B cell (primary cell): ENCODE data around the gene NAA60. TPM values are rescaled to one million over a fixed set of nuclear protein-coding genes. Genes with fewer than 3 reads are reported as not detected.

Experiments
- ATAC-seq: fragments of 200-7000 bp; cut with Tn5 transposase; one replicate; pipeline ENCODE4 v1.10.0; 2021; ENCODE audit warnings: low read depth, mild to moderate bottlenecking, moderate number of reproducible peaks, moderate library complexity
- CTCF ChIA-PET: fragments of 350-600 bp; sonication (Branson Sonifier 250); formaldehyde crosslinking; loops from one replicate; lab custom pipeline; 2021; ENCODE audit warnings: antibody characterized with exemption, inconsistent platforms; lab: Charles Lee
- POLR2A ChIA-PET: fragments of 350-600 bp; sonication (Branson Sonifier 250); formaldehyde crosslinking; loops from one replicate; lab custom pipeline; 2021; ENCODE audit warnings: antibody characterized with exemption; lab: Charles Lee
- DNase-seq: peaks from one replicate; pipeline ENCODE4 v3.0.0; 2013
- H2AFZ ChIP-seq: 2 replicates; pipeline ENCODE4 v1.6.1; 2012; ENCODE audit warnings: mild to moderate bottlenecking, low read depth, low read length; ENCODE audit not compliant: insufficient read depth, poor library complexity, severe bottlenecking
- H3K27ac ChIP-seq, 2 donors: 1 replicate in 1 of 2; 2 replicates in 1 of 2; pipeline ENCODE4 v1.5.1; 2012 to 2013; ENCODE audit warnings: low read length in 2 of 2, mild to moderate bottlenecking in 2 of 2, moderate library complexity in 1 of 2
- H3K27me3 ChIP-seq, 4 experiments: fragments of 200-600 bp in 1 of 4; sonication (generic) in 1 of 4; replicated peaks in 1 of 4; 1 replicate in 2 of 4; 2 replicates in 2 of 4; pipeline versions ENCODE4 v1.6.1 to v1.7.0; 2013 to 2016; ENCODE audit warnings: low read length in 3 of 4, mild to moderate bottlenecking in 2 of 4, mixed read lengths in 1 of 4, moderate library complexity in 1 of 4; ENCODE audit not compliant: insufficient read depth in 4 of 4, control insufficient read depth in 3 of 4; ENCODE audit errors: control extremely low read depth in 1 of 4
- H3K36me3 ChIP-seq, 2 experiments: replicated peaks in 1 of 2; 1 replicate in 1 of 2; 2 replicates in 1 of 2; pipeline versions ENCODE4 v1.6.1 to v1.7.1; 2013; ENCODE audit warnings: low read length in 1 of 2; ENCODE audit not compliant: insufficient read depth in 2 of 2, control insufficient read depth in 1 of 2; ENCODE audit errors: control extremely low read depth in 1 of 2, extremely low read depth in 1 of 2
- H3K4me1 ChIP-seq, 2 donors: fragments of 200-600 bp in 1 of 2; sonication (generic) in 1 of 2; 1 replicate in 1 of 2; 2 replicates in 1 of 2; pipeline versions ENCODE4 v1.5.1 to v1.6.1; 2013 to 2017; ENCODE audit warnings: low read length in 2 of 2; ENCODE audit not compliant: control insufficient read depth in 2 of 2, insufficient read depth in 2 of 2
- H3K4me2 ChIP-seq: replicated peaks from 2 replicates; pipeline ENCODE3; 2012; ENCODE audit warnings: mild to moderate bottlenecking, low read depth, low read length; ENCODE audit not compliant: poor library complexity, severe bottlenecking
- H3K4me3 ChIP-seq, 5 experiments: fragments of 200-600 bp in 1 of 5; sonication (generic) in 1 of 5; 1 replicate in 3 of 5; 2 replicates in 2 of 5; pipeline versions ENCODE4 v1.5.1 to v1.7.0; 2011 to 2016; ENCODE audit warnings: low read length in 4 of 5, mild to moderate bottlenecking in 4 of 5, low read depth in 2 of 5, control low read depth in 1 of 5, moderate library complexity in 1 of 5; ENCODE audit not compliant: insufficient read depth in 1 of 5; ENCODE audit errors: control extremely low read depth in 1 of 5, extremely low read depth in 1 of 5
- H3K79me2 ChIP-seq: fragments of 200-600 bp; sonication (generic); one replicate; pipeline ENCODE4 v1.6.0; 2016; ENCODE audit warnings: low read length; ENCODE audit not compliant: control insufficient read depth, insufficient read depth
- H3K9ac ChIP-seq: fragments of 200-600 bp; sonication (generic); 2 replicates; pipeline ENCODE4 v1.6.1; 2017; ENCODE audit warnings: mild to moderate bottlenecking, low read length, moderate library complexity
- H3K9me3 ChIP-seq, 3 donors: one replicate each; pipeline versions ENCODE4 v1.6.1 to v1.7.1; 2013; ENCODE audit warnings: low read length in 2 of 3; ENCODE audit not compliant: control insufficient read depth in 2 of 3, insufficient read depth in 1 of 3; ENCODE audit errors: control extremely low read depth in 1 of 3
- H4K20me1 ChIP-seq: 2 replicates; pipeline ENCODE4 v1.6.0; 2012; ENCODE audit warnings: mild to moderate bottlenecking, low read length; ENCODE audit not compliant: insufficient read depth, control insufficient read depth, poor library complexity, severe bottlenecking
- H3K27ac Mint-ChIP-seq: one replicate; pipeline ENCODE4 v1.8.0; 2021; ENCODE audit warnings: mixed read lengths
- H3K27me3 Mint-ChIP-seq: one replicate; pipeline ENCODE4 v1.8.0; 2021; ENCODE audit warnings: mixed read lengths
- H3K4me1 Mint-ChIP-seq: one replicate; pipeline ENCODE4 v1.8.0; 2021; ENCODE audit warnings: mixed read lengths
- H3K4me3 Mint-ChIP-seq: one replicate; pipeline ENCODE4 v1.8.0; 2021; ENCODE audit warnings: mixed read lengths
- H3K9me3 Mint-ChIP-seq: one replicate; pipeline ENCODE4 v1.8.0; 2022; ENCODE audit warnings: mixed read lengths; ENCODE audit not compliant: insufficient read depth
- EZH2 ChIP-seq: IDR thresholded peaks from 2 replicates; pipeline ENCODE4 v1.6.1; 2012; ENCODE audit warnings: borderline replicate concordance, low read depth, mild to moderate bottlenecking, moderate library complexity, low read length; ENCODE audit not compliant: insufficient read depth, poor library complexity, severe bottlenecking
- WGBS: methylation state at CpG from one replicate; pipeline ENCODE4 v1.1.5; 2013; ENCODE audit warnings: missing lambda C conversion rate; ENCODE audit not compliant: insufficient coverage; 5-methylcytosine and 5-hydroxymethylcytosine counted together
- intact Hi-C: fragments of 100-400 bp; cut with micrococcal nuclease; formaldehyde crosslinking; loops from one replicate; pipeline ENCODE4 v1.10.0; 2022
- polyA plus RNA-seq: library from polyadenylated mRNA; depleted of rRNA; stranded (reverse); fragments of >200 nt; gene quantifications from 2 replicates; pipeline ENCODE4 v1.2.3, GENCODE V29; 2012
- total RNA-seq, 2 donors: library from RNA; stranded (reverse); fragments of 120-200 nt in 1 of 2; gene quantifications; 1 replicate in 1 of 2; 2 replicates in 1 of 2; pipeline versions ENCODE4 v1.2.3 to v1.2.4, GENCODE V29; 2013 to 2022
- TF ChIP-seq, protein P1 (sequence below): fragments of 200-600 bp; IDR thresholded peaks from one replicate; pipeline ENCODE4 v1.8.0; 2022; ENCODE audit warnings: antibody characterized with exemption, mild to moderate bottlenecking

The NAA60 gene
- total and polyA plus RNA-seq, 2 donors (not counting 1 experiment from before 2014, with no cell fraction given): 50.9 to 54.3 TPM

DNA sequence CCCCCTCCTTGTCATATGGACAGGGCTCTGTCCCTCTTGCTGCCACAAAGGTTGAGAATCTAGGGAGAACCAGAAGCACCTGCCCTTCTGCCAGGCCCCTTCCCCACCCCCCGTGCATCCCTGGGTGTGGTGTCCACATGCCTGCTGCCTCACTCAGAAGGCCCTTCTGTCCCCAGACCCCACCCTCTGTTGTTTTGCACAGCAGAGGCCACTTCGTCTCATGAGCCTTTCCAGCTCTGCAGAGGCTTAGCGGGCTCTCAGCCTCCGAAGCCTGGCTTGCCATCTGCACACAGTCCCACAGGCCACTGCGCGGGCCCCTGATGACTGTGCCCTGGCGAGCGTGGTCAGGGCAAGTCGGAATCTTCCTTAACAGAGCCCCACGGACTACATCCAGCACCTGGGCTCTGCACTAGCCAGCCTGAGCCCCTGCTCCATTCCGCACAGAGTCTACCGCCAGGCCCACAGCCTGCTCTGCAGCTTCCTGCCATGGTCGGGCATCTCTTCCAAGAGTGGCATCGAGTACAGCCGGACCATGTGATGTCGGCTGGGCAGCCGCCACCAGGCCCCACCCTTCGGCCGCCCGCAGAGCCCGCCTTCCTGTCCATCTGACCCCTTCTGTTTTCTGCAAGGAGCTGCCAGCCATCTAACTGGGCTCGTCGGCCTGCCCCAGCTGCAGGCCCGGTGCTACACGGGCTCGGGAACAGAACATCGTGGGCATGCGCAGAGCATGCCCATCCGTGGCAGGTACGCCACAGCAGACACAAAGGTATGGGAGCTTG lies 41.0 kb downstream of the NAA60 start:
- no peaks in the 10 kb centered on the region for H3K27me3 ChIP-seq
- no peak for TF ChIP-seq EZH2
- TF ChIP-seq, protein P1, sequence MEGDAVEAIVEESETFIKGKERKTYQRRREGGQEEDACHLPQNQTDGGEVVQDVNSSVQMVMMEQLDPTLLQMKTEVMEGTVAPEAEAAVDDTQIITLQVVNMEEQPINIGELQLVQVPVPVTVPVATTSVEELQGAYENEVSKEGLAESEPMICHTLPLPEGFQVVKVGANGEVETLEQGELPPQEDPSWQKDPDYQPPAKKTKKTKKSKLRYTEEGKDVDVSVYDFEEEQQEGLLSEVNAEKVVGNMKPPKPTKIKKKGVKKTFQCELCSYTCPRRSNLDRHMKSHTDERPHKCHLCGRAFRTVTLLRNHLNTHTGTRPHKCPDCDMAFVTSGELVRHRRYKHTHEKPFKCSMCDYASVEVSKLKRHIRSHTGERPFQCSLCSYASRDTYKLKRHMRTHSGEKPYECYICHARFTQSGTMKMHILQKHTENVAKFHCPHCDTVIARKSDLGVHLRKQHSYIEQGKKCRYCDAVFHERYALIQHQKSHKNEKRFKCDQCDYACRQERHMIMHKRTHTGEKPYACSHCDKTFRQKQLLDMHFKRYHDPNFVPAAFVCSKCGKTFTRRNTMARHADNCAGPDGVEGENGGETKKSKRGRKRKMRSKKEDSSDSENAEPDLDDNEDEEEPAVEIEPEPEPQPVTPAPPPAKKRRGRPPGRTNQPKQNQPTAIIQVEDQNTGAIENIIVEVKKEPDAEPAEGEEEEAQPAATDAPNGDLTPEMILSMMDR: no peak
- H3K4me1 ChIP-seq: no peaks in the 10 kb centered on the region
- ChIA-PET POLR2A (no interaction called here), CTCF (no interaction called here)
- H4K20me1 ChIP-seq: peaks cover 14% of the 10 kb centered on the region
- H3K27ac ChIP-seq: no peak overlapping the region
- peaks cover 5% of the 10 kb centered on the region for H3K79me2 ChIP-seq
- WGBS: 93% methylated on average over 30 of the region's 30 CpGs
- DNase-seq (no peak), ATAC-seq (no peak)
- no peak overlapping the region for H3K4me3 Mint-ChIP-seq
- no peak overlapping the region for H3K9ac ChIP-seq
- no peak overlapping the region for H3K27ac Mint-ChIP-seq
- H2AFZ ChIP-seq: no peak overlapping the region
- no peaks in the 10 kb centered on the region for H3K9me3 ChIP-seq
- no peak overlapping the region for H3K4me2 ChIP-seq
- no peak overlapping the region for H3K4me3 ChIP-seq
- intact Hi-C loops: no loop called here
- peaks cover 0 to 63% of the 10 kb centered on the region in 2 experiments for H3K36me3 ChIP-seq
- no peaks in the 10 kb centered on the region for H3K4me1 Mint-ChIP-seq
- H3K9me3 Mint-ChIP-seq: no peaks in the 10 kb centered on the region
- H3K27me3 Mint-ChIP-seq: no peaks in the 10 kb centered on the region

DNA sequence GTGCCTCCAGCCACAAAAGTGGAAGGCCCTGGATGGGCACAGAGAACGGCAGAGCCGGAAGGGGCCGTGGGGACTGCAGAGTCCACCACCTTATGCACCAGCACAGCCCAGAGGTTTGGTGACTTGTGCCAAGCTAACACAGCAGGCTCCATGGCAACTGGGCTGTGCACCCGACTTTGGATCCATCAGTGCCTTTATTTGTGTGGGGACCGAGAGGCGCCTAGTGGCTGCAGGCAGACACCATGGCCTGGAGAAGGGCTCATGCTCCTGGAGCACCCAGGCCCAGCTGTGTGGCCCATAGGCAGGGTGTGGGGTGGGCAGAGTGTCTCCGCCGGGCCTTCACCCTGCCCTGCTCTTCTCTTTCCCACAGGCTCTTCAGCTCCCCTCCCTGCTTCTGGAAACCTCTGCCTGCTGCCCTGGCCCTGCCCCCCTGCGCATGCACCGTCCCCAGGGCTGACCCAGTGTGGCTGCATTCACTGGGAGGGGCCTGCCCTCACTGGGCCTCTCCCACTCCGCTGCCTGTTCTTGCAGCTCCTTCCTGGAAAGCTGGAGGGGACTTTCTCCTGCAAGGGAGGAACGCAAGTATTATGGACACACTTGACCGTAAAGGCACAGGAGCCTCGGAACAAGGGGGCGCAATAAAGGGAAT lies 41.7 kb downstream of the NAA60 start:
- CTCF ChIA-PET: no interaction called here
- H3K36me3 ChIP-seq: peaks cover 0 to 57% of the 10 kb centered on the region in 2 experiments
- no peak overlapping the region for H2AFZ ChIP-seq
- H3K4me2 ChIP-seq: no peak overlapping the region
- H3K9ac ChIP-seq: no peak overlapping the region
- no peaks in the 10 kb centered on the region for H3K4me1 Mint-ChIP-seq
- no peak overlapping the region for H3K4me3 ChIP-seq
- no peaks in the 10 kb centered on the region for H3K9me3 ChIP-seq
- POLR2A ChIA-PET: no interaction called here
- H3K27me3 ChIP-seq: no peaks in the 10 kb centered on the region
- 90% methylated on average over 11 of the region's 15 CpGs for WGBS
- peaks cover 14% of the 10 kb centered on the region for H4K20me1 ChIP-seq
- intact Hi-C loops: no loop called here
- no peaks in the 10 kb centered on the region for H3K27me3 Mint-ChIP-seq
- H3K79me2 ChIP-seq: peaks cover 4% of the 10 kb centered on the region
- no peak for ATAC-seq
- H3K27ac Mint-ChIP-seq: no peak overlapping the region
- DNase-seq: no peak
- no peaks in the 10 kb centered on the region for H3K9me3 Mint-ChIP-seq
- H3K27ac ChIP-seq: no peak overlapping the region
- TF ChIP-seq, protein P1: no peak
- TF ChIP-seq EZH2: no peak
- no peaks in the 10 kb centered on the region for H3K4me1 ChIP-seq
- no peak overlapping the region for H3K4me3 Mint-ChIP-seq
